ENCODE data around the gene GPR132.

DNA sequence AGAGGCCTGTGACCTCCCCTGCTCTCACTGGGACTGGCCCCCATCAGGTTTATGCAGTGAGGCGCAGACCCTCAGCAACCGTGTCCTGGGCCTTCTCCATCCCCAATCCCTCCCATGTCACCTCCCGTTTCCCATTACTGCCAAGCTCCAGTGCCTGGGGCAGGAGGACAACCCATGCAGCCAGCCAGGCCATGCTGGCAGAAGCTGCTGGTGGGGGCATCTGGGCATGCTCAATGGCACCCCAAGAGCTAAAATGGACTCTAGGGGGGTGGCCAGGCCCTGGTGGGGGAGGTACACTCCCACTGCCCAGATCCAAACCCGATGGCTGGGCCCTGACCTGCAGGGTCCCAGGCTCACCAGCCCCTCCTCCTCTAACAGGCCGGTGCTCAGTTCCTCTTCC, 20.5 kb upstream of the GPR132 start:
- TF ChIP-seq, protein P1, sequence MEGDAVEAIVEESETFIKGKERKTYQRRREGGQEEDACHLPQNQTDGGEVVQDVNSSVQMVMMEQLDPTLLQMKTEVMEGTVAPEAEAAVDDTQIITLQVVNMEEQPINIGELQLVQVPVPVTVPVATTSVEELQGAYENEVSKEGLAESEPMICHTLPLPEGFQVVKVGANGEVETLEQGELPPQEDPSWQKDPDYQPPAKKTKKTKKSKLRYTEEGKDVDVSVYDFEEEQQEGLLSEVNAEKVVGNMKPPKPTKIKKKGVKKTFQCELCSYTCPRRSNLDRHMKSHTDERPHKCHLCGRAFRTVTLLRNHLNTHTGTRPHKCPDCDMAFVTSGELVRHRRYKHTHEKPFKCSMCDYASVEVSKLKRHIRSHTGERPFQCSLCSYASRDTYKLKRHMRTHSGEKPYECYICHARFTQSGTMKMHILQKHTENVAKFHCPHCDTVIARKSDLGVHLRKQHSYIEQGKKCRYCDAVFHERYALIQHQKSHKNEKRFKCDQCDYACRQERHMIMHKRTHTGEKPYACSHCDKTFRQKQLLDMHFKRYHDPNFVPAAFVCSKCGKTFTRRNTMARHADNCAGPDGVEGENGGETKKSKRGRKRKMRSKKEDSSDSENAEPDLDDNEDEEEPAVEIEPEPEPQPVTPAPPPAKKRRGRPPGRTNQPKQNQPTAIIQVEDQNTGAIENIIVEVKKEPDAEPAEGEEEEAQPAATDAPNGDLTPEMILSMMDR (IDR thresholded peaks at IDR 0.05; ENCODE audit: insufficient read depth, low read length): no peak
- TF ChIP-seq POLR2AphosphoS5 (IDR thresholded peaks at IDR 0.05; ENCODE audit: low read depth) (no peak), SPI1 (IDR thresholded peaks at IDR 0.05; ENCODE audit: borderline replicate concordance, low read depth) (no peak), GABPA (IDR thresholded peaks at IDR 0.05; ENCODE audit: low read depth) (no peak)
- TF ChIP-seq, protein P2, sequence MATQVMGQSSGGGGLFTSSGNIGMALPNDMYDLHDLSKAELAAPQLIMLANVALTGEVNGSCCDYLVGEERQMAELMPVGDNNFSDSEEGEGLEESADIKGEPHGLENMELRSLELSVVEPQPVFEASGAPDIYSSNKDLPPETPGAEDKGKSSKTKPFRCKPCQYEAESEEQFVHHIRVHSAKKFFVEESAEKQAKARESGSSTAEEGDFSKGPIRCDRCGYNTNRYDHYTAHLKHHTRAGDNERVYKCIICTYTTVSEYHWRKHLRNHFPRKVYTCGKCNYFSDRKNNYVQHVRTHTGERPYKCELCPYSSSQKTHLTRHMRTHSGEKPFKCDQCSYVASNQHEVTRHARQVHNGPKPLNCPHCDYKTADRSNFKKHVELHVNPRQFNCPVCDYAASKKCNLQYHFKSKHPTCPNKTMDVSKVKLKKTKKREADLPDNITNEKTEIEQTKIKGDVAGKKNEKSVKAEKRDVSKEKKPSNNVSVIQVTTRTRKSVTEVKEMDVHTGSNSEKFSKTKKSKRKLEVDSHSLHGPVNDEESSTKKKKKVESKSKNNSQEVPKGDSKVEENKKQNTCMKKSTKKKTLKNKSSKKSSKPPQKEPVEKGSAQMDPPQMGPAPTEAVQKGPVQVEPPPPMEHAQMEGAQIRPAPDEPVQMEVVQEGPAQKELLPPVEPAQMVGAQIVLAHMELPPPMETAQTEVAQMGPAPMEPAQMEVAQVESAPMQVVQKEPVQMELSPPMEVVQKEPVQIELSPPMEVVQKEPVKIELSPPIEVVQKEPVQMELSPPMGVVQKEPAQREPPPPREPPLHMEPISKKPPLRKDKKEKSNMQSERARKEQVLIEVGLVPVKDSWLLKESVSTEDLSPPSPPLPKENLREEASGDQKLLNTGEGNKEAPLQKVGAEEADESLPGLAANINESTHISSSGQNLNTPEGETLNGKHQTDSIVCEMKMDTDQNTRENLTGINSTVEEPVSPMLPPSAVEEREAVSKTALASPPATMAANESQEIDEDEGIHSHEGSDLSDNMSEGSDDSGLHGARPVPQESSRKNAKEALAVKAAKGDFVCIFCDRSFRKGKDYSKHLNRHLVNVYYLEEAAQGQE (IDR thresholded peaks at IDR 0.05; ENCODE audit: insufficient replicate concordance, low read depth): no peak

All from HL-60 (cell line).